ENCODE measurements around the gene EIF2D.

- no peak for TF ChIP-seq POLR2A (IDR thresholded peaks at IDR 0.05; ENCODE audit: low read length)
- no peak for TF ChIP-seq CTCF (IDR thresholded peaks at IDR 0.05)
- no peak for TF ChIP-seq RNF2 (IDR thresholded peaks at IDR 0.05; ENCODE audit: borderline replicate concordance, low read depth)
- TF ChIP-seq CBX2 (IDR thresholded peaks at IDR 0.05; ENCODE audit: borderline replicate concordance, low read depth): no peak
- TF ChIP-seq, protein P1, sequence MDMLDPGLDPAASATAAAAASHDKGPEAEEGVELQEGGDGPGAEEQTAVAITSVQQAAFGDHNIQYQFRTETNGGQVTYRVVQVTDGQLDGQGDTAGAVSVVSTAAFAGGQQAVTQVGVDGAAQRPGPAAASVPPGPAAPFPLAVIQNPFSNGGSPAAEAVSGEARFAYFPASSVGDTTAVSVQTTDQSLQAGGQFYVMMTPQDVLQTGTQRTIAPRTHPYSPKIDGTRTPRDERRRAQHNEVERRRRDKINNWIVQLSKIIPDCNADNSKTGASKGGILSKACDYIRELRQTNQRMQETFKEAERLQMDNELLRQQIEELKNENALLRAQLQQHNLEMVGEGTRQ (IDR thresholded peaks at IDR 0.05): no peak
- TF ChIP-seq, protein P2, sequence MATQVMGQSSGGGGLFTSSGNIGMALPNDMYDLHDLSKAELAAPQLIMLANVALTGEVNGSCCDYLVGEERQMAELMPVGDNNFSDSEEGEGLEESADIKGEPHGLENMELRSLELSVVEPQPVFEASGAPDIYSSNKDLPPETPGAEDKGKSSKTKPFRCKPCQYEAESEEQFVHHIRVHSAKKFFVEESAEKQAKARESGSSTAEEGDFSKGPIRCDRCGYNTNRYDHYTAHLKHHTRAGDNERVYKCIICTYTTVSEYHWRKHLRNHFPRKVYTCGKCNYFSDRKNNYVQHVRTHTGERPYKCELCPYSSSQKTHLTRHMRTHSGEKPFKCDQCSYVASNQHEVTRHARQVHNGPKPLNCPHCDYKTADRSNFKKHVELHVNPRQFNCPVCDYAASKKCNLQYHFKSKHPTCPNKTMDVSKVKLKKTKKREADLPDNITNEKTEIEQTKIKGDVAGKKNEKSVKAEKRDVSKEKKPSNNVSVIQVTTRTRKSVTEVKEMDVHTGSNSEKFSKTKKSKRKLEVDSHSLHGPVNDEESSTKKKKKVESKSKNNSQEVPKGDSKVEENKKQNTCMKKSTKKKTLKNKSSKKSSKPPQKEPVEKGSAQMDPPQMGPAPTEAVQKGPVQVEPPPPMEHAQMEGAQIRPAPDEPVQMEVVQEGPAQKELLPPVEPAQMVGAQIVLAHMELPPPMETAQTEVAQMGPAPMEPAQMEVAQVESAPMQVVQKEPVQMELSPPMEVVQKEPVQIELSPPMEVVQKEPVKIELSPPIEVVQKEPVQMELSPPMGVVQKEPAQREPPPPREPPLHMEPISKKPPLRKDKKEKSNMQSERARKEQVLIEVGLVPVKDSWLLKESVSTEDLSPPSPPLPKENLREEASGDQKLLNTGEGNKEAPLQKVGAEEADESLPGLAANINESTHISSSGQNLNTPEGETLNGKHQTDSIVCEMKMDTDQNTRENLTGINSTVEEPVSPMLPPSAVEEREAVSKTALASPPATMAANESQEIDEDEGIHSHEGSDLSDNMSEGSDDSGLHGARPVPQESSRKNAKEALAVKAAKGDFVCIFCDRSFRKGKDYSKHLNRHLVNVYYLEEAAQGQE (IDR thresholded peaks at IDR 0.05): no peak
These were observed 58.1 kb downstream of the EIF2D start for GRCh38 chr1:206554211-206554610.
